HG03342 (cell line): Measurements from ENCODE around the gene HOXA11.

ENCODE experiments used
- ATAC-seq: cut with Tn5 transposase; IDR thresholded peaks from one replicate; pipeline ENCODE4 v1.9.1; 2021; ENCODE audit warnings: mild to moderate bottlenecking, moderate library complexity; ENCODE audit not compliant: unreplicated experiment

Gene HOXA11

DNA sequence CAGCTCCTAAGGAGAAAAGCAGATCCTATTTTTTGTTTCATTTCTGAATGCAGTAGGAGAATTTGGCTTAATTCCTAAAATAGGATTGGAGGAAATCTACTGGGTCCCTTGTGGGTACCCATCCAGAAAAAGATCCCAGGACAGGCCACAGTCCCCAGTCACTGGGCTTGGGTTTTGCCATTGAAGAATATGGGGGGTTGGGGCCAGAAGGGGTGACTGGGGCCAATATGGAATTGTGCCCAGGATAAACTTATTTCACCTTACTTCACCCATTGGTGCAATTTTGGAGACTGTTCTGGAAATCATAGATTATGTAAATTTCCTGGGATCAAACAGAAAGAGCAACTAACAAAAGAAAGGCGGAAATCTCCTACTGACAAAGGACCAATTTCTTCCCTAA is 46.6 kb downstream of the HOXA11 start:
- no peak for ATAC-seq

DNA sequence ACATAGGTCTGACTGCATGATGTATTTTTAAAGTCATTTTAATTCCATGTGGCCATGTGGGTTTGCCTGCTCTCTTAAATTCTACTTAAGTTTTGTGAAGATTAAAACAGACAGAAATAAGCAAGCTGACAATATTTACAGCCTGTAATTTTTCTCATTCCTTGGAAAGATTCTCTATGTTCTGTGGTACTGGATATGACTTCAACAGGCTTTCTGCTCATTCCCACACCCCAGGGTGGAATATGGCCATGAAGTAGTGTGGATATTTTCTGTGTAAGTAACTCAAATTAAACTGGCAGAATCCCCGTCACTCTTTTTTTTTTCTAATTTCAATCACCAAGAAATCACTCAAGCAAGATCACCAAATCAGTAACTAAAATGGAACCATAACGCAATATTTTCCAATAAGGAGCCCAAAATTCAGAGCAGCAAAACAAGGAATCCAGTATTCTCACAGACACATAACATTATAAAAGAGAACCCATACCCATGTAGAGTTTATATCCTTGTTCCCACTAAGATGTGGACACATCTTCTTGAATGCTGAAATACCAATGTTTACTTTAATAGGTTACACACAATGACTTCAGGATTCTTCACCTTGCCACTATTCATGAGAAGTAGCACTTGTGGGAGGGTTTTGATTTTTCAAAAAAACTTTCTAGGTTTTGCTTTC is 47.3 kb downstream of the HOXA11 start:
- ATAC-seq: no peak

DNA sequence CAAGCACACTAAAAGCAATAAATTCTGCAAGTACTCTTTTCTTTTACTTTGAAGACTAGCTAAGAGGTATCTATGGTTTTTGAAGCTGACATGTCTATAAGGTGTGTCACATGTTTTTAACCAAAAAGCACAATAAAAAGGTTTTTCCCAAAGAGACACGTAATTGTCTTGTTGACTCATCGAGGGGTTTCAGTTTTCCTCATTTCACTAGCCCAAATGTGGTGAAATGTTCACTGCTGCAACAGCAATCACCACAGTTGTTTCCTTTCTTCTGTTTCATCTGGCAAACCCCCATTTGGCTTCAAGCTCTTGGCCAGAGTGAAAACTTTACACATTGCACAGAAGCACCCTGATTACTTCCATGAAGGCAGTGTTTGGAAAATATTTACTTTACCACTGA is 50.6 kb downstream of the HOXA11 start:
- no peak for ATAC-seq

DNA sequence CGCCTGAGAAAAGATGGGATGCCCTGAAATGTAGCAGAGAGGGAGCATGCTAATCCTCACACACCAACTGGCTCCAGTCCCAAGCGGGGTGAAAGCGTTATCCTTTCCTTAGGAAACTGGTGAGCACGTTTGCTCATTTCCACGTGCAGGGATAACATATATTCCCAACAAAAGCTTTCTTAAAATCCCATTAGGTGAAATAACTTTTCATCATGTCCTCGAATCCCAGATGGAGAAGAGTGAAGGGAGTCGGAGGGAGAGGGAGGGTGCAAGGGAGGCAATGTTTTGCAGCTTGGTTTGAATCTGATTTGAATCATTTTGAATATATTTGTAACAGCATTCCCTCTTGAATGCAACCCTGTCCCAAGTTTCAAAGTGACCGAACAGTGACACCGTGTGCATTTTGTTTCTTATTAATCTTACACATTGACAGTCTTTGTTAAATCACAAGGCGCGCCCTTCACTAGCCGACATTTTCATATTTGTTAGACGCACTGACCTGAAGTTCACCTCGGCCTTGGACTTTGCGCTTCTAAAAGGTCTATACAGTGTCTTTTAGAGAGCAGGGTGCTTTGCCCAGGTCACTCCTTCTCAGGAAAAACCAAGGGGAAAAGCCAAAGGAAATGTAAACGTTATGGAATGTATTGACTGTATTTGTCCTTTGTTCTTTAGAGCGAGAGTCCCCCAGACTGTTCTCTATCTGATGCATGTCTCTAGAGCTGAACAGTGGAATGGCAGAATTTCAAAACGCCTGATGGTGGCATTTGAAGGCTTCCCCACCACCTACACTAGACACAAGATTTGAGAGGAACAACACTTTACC is 51.4 kb downstream of the HOXA11 start:
- no peak for ATAC-seq

DNA sequence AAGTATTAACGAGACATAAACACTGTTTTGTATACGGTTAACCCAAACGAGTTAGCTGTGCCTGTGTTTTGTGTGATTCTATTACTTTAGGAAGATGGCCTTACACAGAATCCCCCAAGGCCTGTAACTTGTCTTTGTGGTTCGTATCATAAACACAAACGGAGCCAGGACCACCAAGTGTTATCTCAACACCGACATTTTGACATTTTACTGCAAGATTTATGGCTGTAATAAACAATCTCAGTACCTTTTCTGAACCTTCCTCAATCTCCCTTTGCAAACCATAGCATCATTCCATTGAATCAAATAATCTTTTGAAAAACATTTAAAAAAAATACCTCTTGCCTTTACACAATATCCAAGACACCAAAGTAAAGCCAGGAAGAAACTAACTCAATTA is 52.1 kb downstream of the HOXA11 start:
- ATAC-seq: no peak

DNA sequence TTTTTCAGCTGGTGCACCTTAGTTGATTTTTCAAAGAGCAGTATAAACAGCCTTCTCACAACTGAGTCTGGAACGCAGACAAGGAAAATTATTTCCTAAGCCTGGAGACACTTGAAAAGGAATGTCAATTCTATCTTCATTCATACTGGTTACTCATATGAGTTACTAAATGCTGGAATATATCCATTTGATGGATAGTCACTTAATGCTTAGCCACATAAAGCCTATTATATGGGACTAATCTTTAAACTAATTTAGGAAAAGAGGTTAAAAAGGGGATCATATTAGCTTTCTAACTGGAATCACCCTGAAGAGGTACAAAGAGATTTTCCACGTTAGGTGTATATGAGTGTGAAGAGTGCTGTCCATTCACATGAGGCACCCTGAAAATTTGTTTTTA is 52.8 kb downstream of the HOXA11 start:
- no peak for ATAC-seq

DNA sequence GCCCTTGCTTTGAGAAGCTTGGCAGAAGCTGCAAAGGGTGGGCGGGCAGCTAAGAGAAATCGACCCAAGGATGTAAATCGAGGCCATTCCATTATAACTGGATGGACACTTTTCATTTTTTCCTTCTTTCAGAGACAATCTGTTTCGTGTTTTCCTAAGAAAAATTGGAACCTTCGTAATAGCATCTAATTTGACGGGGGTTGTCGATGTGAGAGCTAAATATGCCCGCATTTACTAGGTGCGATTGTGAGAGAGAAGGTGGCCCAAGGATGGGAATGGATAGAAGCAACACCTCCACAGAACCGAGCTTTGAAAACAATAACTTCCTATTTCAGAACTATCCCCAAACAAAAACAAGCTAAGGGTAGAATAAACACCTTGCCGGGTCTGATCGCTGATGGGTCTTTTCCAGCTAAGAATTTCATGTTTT is 53.6 kb downstream of the HOXA11 start:
- no peak for ATAC-seq
